ENCODE data around the gene HPCAL1.

HPCAL1 gene

DNA sequence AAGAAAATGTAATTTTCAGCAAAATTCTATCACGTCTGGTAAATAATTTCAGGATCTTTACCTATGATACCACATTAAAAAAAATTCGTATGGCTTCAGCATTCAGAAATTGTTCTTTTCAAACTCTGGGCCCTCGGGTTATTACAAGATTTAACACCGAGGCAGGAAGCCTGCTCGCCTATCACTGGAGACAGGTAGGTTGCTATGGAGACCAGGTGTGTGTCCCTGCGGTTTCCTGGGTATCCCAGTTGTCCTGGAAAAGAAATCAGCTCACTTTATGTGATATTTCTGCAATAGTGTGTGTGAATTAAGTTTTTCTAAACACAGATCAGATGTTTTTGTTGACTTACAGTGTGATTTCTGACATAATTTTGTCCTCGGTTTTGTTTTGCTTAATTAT is 14.2 kb downstream of the HPCAL1 start:
- Histone ChIP-seq H3K36me3 (peaks cover 22 to 60% (median 34%) of the 10 kb centered on the region in 11 experiments), H3K9me3 (replicated peaks in 1 of 11) (peaks cover 22 to 42% (median 27%) of the 10 kb centered on the region in 11 experiments), H3K4me3 (no peak overlapping the region), H3K9ac (no peak overlapping the region), H3K4me1 (peaks cover 0 to 11% (median 6%) of the 10 kb centered on the region in 10 experiments; a peak in 8 of 20 replicates), H3K27ac (no peak overlapping the region), H3K27me3 (no peaks in the 10 kb centered on the region), H3K4me2 (no peak overlapping the region), H4K20me1 (peaks cover 32 to 95% (median 80%) of the 10 kb centered on the region in 11 experiments; a peak in 19 of 22 replicates)
- TF ChIP-seq Cebpa-rat (IDR thresholded peaks at IDR 0.05) = no peak

DNA sequence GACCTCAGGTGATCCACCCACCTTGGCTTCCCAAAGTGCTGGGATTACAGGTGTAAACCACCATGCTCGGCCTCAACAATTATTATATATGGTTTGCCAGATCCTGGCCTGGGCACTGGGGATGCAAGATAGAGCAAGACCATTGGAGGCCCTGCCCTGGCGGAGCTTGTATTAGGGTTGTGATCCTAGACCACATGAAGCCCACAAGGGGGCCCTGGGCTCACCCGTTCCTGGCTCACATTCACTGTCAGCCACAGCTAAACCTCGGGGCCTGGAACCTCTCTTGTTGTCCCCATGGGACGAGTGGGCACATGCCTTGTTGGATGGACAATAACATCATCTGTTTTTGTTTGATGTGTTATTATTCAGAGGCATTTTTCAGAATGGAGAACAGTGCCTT is 14.9 kb downstream of the HPCAL1 start:
- H3K27me3 ChIP-seq = no peaks in the 10 kb centered on the region
- no peak overlapping the region for H3K4me3 ChIP-seq
- H3K4me2 ChIP-seq = peak overlapping the region in 1 of 11 experiments; percentile 5; a peak in 1 of 22 replicates
- TF ChIP-seq Cebpa-rat (IDR thresholded peaks at IDR 0.05) = no peak
- H3K27ac ChIP-seq = no peak overlapping the region
- peaks cover 22 to 60% (median 37%) of the 10 kb centered on the region in 11 experiments for H3K36me3 ChIP-seq
- H4K20me1 ChIP-seq = peaks cover 35 to 95% (median 81%) of the 10 kb centered on the region in 11 experiments; a peak in 19 of 22 replicates
- H3K9me3 ChIP-seq (replicated peaks in 1 of 11) = peaks cover 30 to 45% (median 35%) of the 10 kb centered on the region in 11 experiments
- peaks cover 0 to 11% (median 6%) of the 10 kb centered on the region in 10 experiments; a peak in 8 of 20 replicates for H3K4me1 ChIP-seq
- H3K9ac ChIP-seq = no peak overlapping the region

DNA sequence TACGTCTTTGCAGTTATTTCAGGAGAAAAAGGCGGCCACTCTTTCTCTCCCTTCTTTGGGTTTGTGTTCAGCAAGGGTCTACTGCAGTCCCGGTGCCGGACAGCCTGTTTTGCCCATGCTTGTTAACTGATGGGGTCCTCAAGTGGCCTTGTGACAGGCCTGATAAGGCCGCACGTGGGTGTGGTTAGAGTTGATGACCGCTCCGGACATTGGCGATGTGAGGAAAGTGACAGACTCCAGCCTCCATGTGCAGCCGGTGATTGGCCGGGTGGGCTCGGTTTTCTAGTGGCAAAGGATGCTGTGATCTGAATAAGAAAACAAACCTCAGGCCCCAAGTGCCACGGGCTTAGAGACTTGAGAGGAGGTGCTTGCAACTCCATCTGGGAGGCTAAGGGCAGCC is 15.6 kb downstream of the HPCAL1 start:
- peaks cover 0 to 14% (median 6%) of the 10 kb centered on the region in 10 experiments; a peak in 12 of 20 replicates for H3K4me1 ChIP-seq
- peaks cover 30 to 45% (median 34%) of the 10 kb centered on the region in 11 experiments for H3K9me3 ChIP-seq (replicated peaks in 1 of 11)
- no peak overlapping the region for H3K4me2 ChIP-seq
- H3K4me3 ChIP-seq = no peak overlapping the region
- TF ChIP-seq Cebpa-rat (IDR thresholded peaks at IDR 0.05) = no peak
- no peak overlapping the region for H3K27ac ChIP-seq
- peaks cover 26 to 61% (median 32%) of the 10 kb centered on the region in 11 experiments for H3K36me3 ChIP-seq
- no peak overlapping the region for H3K9ac ChIP-seq
- H3K27me3 ChIP-seq = no peaks in the 10 kb centered on the region
- H4K20me1 ChIP-seq = peaks cover 29 to 95% (median 80%) of the 10 kb centered on the region in 11 experiments; a peak in 19 of 22 replicates

DNA sequence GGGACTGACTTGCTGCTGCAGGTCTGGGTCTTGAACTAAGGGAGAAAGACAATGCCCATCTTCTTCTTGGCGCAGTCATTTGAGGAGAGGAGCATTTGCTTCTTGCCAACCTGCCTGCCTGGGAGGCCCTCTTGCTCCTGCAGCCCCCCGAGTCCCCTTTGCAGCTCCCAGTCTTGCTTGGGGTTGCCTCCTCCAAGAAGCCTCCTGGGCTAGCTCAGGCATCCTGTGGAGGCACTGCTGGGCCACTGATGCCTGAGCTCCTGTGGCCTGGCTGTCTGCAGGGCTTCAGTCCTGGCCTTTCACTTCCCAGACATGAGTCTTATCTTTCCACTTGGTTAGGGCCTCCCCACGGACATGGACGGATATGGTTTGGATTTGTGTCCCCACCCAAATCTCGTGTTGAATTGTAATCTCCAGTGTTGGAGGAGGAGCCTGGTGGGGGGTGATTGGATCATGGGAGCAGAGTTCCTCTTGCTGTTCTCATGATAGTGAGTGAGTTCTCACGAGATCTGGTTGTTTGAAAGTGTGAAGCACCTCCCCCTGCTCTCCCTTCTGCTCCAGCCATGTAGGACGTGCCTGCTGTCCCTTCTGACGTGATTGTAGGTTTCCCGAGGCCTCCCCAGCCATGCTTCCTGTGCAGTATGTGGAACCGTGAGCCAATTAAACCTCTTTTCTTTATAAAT is 17.3 kb downstream of the HPCAL1 start:
- H3K4me2 ChIP-seq = no peak overlapping the region
- H3K4me3 ChIP-seq = no peak overlapping the region
- H3K9ac ChIP-seq = no peak overlapping the region
- peaks cover 34 to 96% (median 78%) of the 10 kb centered on the region in 11 experiments; a peak in 21 of 22 replicates for H4K20me1 ChIP-seq
- H3K27ac ChIP-seq = no peak overlapping the region
- no peak for TF ChIP-seq Cebpa-rat (IDR thresholded peaks at IDR 0.05)
- H3K27me3 ChIP-seq = no peaks in the 10 kb centered on the region
- H3K4me1 ChIP-seq = peaks cover 11 to 30% (median 17%) of the 10 kb centered on the region in 10 experiments
- H3K9me3 ChIP-seq (replicated peaks in 1 of 11) = peaks cover 30 to 43% (median 34%) of the 10 kb centered on the region in 11 experiments
- peaks cover 26 to 63% (median 32%) of the 10 kb centered on the region in 11 experiments for H3K36me3 ChIP-seq

DNA sequence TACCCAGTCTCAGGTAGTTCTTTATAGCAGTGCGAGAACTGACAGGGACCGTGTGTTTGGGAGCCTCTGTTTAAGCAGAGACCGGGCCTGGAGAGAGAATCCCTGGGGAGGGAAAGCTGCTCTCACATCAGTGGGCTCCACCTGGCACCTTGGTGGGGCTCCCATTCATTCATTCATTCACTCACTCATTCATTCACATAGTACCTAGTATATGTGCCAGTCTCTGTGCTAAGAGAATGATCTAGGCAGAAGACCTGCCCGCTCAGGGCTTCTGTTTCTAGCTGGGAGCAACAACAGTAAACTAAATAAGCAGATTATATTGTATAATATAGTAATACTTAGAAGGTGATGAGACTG is 17.8 kb downstream of the HPCAL1 start:
- no peak overlapping the region for H3K27ac ChIP-seq
- no peak overlapping the region for H3K9ac ChIP-seq
- no peak overlapping the region for H3K4me3 ChIP-seq
- peaks cover 26 to 63% (median 32%) of the 10 kb centered on the region in 11 experiments for H3K36me3 ChIP-seq
- peaks cover 37 to 96% (median 82%) of the 10 kb centered on the region in 11 experiments; a peak in 21 of 22 replicates for H4K20me1 ChIP-seq
- no peak for TF ChIP-seq Cebpa-rat (IDR thresholded peaks at IDR 0.05)
- peaks cover 30 to 43% (median 34%) of the 10 kb centered on the region in 11 experiments for H3K9me3 ChIP-seq (replicated peaks in 1 of 11)
- H3K4me1 ChIP-seq = peaks cover 16 to 35% (median 22%) of the 10 kb centered on the region in 10 experiments
- no peaks in the 10 kb centered on the region for H3K27me3 ChIP-seq
- H3K4me2 ChIP-seq = no peak overlapping the region

DNA sequence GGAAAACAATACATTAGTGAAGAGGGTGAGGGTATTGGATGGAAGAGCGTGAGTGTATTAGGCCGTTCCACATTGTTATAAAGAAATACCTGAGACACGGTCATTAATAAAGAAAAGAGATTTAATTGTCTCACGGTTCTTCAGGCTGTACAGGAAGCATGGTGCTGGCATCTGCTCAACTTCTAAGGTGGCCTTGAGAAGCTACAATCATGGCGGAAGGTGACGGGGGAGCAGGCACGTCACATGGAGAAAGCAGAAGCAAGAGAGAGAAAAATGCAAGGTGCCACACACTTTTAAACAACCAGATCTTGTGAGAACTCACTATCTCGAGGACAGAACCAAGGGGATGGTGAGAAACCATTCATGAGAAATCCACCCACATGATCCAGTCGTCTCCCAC is 18.2 kb downstream of the HPCAL1 start:
- no peaks in the 10 kb centered on the region for H3K27me3 ChIP-seq
- H3K4me1 ChIP-seq = peaks cover 20 to 39% (median 26%) of the 10 kb centered on the region in 10 experiments
- no peak overlapping the region for H3K27ac ChIP-seq
- peaks cover 37 to 96% (median 82%) of the 10 kb centered on the region in 11 experiments; a peak in 21 of 22 replicates for H4K20me1 ChIP-seq
- TF ChIP-seq Cebpa-rat (IDR thresholded peaks at IDR 0.05) = no peak
- no peak overlapping the region for H3K9ac ChIP-seq
- H3K4me3 ChIP-seq = no peak overlapping the region
- no peak overlapping the region for H3K4me2 ChIP-seq
- H3K36me3 ChIP-seq = peaks cover 26 to 63% (median 32%) of the 10 kb centered on the region in 11 experiments
- peaks cover 30 to 43% (median 34%) of the 10 kb centered on the region in 11 experiments for H3K9me3 ChIP-seq (replicated peaks in 1 of 11)

DNA sequence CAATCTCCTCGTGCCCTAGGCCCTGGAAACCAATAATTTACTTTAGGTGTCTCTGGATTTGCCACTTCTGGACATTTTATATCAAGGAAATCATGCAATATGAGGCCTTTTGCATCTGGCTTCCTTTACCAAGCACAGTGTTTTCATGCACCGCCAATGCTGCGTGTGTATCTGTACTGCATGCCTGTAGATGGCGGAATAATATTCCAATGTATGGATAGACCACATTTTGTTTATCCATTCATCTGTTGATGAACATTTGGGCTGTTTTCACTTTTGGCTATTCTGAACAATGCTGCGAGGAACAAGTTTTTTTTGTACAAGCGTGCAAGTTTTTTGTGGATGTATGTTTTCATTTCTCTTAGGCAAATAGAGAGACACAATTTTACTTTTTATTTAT is 18.9 kb downstream of the HPCAL1 start:
- Histone ChIP-seq H3K9me3 (replicated peaks in 1 of 11) (peaks cover 30 to 43% (median 34%) of the 10 kb centered on the region in 11 experiments), H3K27ac (no peak overlapping the region), H3K36me3 (peaks cover 26 to 62% (median 32%) of the 10 kb centered on the region in 11 experiments), H3K4me1 (peaks cover 22 to 46% (median 33%) of the 10 kb centered on the region in 10 experiments), H3K4me2 (no peak overlapping the region), H3K4me3 (no peak overlapping the region), H3K9ac (no peak overlapping the region), H3K27me3 (no peaks in the 10 kb centered on the region), H4K20me1 (peaks cover 37 to 96% (median 82%) of the 10 kb centered on the region in 11 experiments; a peak in 21 of 22 replicates)
- no peak for TF ChIP-seq Cebpa-rat (IDR thresholded peaks at IDR 0.05)

DNA sequence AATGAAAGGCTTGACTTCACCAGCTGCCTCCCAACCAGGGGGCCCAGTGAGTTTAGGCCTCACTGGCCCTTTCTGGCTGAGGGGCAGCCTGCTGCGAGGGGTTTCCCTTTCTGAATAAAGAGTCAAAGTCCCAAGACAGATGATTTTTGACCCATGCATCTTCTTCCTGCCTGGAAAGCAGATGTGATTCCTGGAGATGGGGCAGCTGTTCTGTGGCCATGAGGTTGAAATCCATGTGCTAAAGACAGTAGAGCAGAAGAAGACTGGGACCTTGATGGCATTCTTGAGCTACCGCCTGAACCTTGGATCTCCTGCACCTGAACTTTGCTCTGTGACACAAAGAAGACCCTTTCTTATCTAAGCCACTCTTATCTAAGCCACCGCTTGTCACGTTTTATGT is 19.8 kb downstream of the HPCAL1 start:
- peaks cover 30 to 43% (median 34%) of the 10 kb centered on the region in 11 experiments for H3K9me3 ChIP-seq (replicated peaks in 1 of 11)
- H3K9ac ChIP-seq = no peak overlapping the region
- TF ChIP-seq Cebpa-rat (IDR thresholded peaks at IDR 0.05) = no peak
- no peak overlapping the region for H3K4me3 ChIP-seq
- H4K20me1 ChIP-seq = peaks cover 42 to 96% (median 82%) of the 10 kb centered on the region in 11 experiments; a peak in 21 of 22 replicates
- H3K27me3 ChIP-seq = no peaks in the 10 kb centered on the region
- no peak overlapping the region for H3K27ac ChIP-seq
- H3K36me3 ChIP-seq = peaks cover 26 to 55% (median 32%) of the 10 kb centered on the region in 11 experiments
- no peak overlapping the region for H3K4me2 ChIP-seq
- H3K4me1 ChIP-seq = peaks cover 30 to 52% (median 38%) of the 10 kb centered on the region in 10 experiments

DNA sequence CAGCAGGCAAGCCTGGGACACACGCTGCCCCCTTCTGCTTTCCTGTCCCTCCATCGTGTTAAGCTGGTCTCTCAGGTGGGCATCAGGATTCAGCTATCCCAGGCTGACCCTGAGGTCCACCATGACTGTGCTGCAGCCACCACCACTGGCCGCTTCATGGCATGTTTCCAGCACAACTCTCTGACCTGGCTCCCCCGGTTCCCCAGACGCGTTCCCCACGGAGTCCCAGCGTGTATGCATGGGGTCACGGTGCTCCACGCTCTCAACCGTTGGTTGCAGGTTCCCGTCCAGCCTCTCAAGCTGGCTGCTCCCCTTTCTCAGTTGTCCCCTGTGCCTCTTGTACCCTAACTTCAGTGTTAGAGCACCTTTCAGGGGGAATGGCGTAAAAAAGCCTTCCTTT is 20.3 kb downstream of the HPCAL1 start:
- Histone ChIP-seq H3K27ac (no peak overlapping the region), H3K9me3 (replicated peaks in 1 of 11) (peaks cover 30 to 43% (median 34%) of the 10 kb centered on the region in 11 experiments), H3K27me3 (no peaks in the 10 kb centered on the region), H3K36me3 (peaks cover 26 to 50% (median 32%) of the 10 kb centered on the region in 11 experiments), H4K20me1 (peaks cover 39 to 96% (median 82%) of the 10 kb centered on the region in 11 experiments; a peak in 21 of 22 replicates), H3K9ac (no peak overlapping the region), H3K4me1 (peaks cover 33 to 55% (median 41%) of the 10 kb centered on the region in 10 experiments), H3K4me3 (no peak overlapping the region), H3K4me2 (peak overlapping the region in 1 of 11 experiments; percentile 77; a peak in 2 of 22 replicates)
- TF ChIP-seq Cebpa-rat (IDR thresholded peaks at IDR 0.05) = no peak

Data from BLaER1 treated with 17β-estradiol and CSF1 and Interleukin-3, amounts not matched to agents 10 nM and 100 nM (cell line).